Transverse colon (tissue), 3 donors: ENCODE measurements around the gene ROPN1L.

Experiments
- CTCF ChIP-seq, 5 experiments: fragments of 200-600 bp in 3 of 5; fragments of 450-650 bp in 2 of 5; sonication (generic) in 3 of 5; IDR thresholded peaks; 1 replicate in 2 of 5; 2 replicates in 3 of 5; pipeline ENCODE4 v1.5.1; 2016 to 2017; ENCODE audit warnings: antibody characterized with exemption in 5 of 5, inconsistent platforms in 3 of 5, mild to moderate bottlenecking in 2 of 5, moderate library complexity in 1 of 5
- POLR2A ChIP-seq: fragments of 450-650 bp; IDR thresholded peaks from one replicate; pipeline ENCODE4 v1.6.1; 2016; ENCODE audit warnings: antibody characterized with exemption, mild to moderate bottlenecking, moderate library complexity

- TF ChIP-seq POLR2A, result no peak
- no peak for TF ChIP-seq CTCF (IDR thresholded peaks at IDR 0.05)
Measured at GRCh38 chr5:10470669-10471068, 29.0 kb downstream of the ROPN1L start.
